Smooth muscle cell (in vitro differentiated cells): ENCODE results near the gene RASD2. TPM values are rescaled to one million over a fixed set of nuclear protein-coding genes. Genes with fewer than 3 reads are reported as not detected.

Source experiments
- DNase-seq: peaks from one replicate; lab custom pipeline; 2025; ENCODE audit not compliant: unreplicated experiment; lab: John Stamatoyannopoulos, UW
- H2AFZ ChIP-seq: fragments of 200-600 bp; sonication (generic); 2 replicates; pipeline ENCODE4 v1.6.0; 2016; ENCODE audit warnings: antibody characterized with exemption, low read depth, mild to moderate bottlenecking
- H3F3A ChIP-seq: fragments of 200-600 bp; sonication (generic); 2 replicates; pipeline ENCODE4 v1.6.0; 2017; ENCODE audit warnings: antibody characterized with exemption, low read depth
- H3K27ac ChIP-seq: fragments of 200-600 bp; sonication (generic); 2 replicates; pipeline ENCODE4 v1.5.1; 2016; ENCODE audit warnings: low read depth, mild to moderate bottlenecking
- H3K27me3 ChIP-seq: fragments of 200-600 bp; sonication (generic); 2 replicates; pipeline ENCODE4 v1.6.1; 2016; ENCODE audit warnings: low read depth, mild to moderate bottlenecking
- H3K36me3 ChIP-seq: fragments of 200-600 bp; sonication (generic); 2 replicates; pipeline ENCODE4 v1.5.1; 2016; ENCODE audit warnings: low read depth
- H3K4me1 ChIP-seq: fragments of 200-600 bp; sonication (generic); 2 replicates; pipeline ENCODE4 v1.5.1; 2016; ENCODE audit warnings: low read depth
- H3K4me2 ChIP-seq: fragments of 200-600 bp; sonication (generic); 2 replicates; pipeline ENCODE4 v1.6.0; 2016; ENCODE audit warnings: mild to moderate bottlenecking
- H3K4me3 ChIP-seq: fragments of 200-600 bp; sonication (generic); 2 replicates; pipeline ENCODE4 v1.5.1; 2016; ENCODE audit warnings: mild to moderate bottlenecking
- H3K79me2 ChIP-seq: fragments of 200-600 bp; sonication (generic); 2 replicates; pipeline ENCODE4 v1.6.0; 2016; ENCODE audit warnings: low read depth, mild to moderate bottlenecking
- H3K9ac ChIP-seq: fragments of 200-600 bp; sonication (generic); 2 replicates; pipeline ENCODE4 v1.6.0; 2016; ENCODE audit warnings: low read depth
- H3K9me3 ChIP-seq: fragments of 200-600 bp; sonication (generic); replicated peaks from 2 replicates; pipeline ENCODE4 v1.5.1; 2016; ENCODE audit warnings: low read depth
- H4K20me1 ChIP-seq: fragments of 200-600 bp; sonication (generic); 2 replicates; pipeline ENCODE4 v1.6.0; 2016; ENCODE audit warnings: low read depth
- CTCF ChIP-seq: fragments of 200-600 bp; sonication (generic); IDR thresholded peaks from 2 replicates; pipeline ENCODE4 v1.5.1; 2017; ENCODE audit warnings: borderline replicate concordance, mild to moderate bottlenecking, antibody characterized with exemption; ENCODE audit not compliant: insufficient read depth, poor library complexity, severe bottlenecking
- WGBS: methylation state at CpG from one replicate; pipeline ENCODE4 v1.1.7; 2016; ENCODE audit warnings: low lambda C conversion rate; 5-methylcytosine and 5-hydroxymethylcytosine counted together
- polyA plus RNA-seq: library from polyadenylated mRNA; unstranded; fragments of >200 nt; fragmentation: Nextera tagmentation; extraction: Ambion mirVana; gene quantifications from 2 replicates; pipeline ENCODE4 v1.2.1, GENCODE V29; 2016
- total RNA-seq: library from RNA; depleted of rRNA; stranded (reverse); fragments of >200 nt; gene quantifications from 2 replicates; pipeline ENCODE4 v1.2.3, GENCODE V29; 2014

The RASD2 gene
- total and polyA plus RNA-seq, 2 experiments from 2014 or later = 0.27 TPM; not detected in 1

GRCh38 chr22:35582861-35583670, 42.4 kb downstream of the RASD2 start:
- no peaks in the 10 kb centered on the region for H3K79me2 ChIP-seq
- no peaks in the 10 kb centered on the region for H3K36me3 ChIP-seq
- DNase-seq = peak; percentile 13
- H3K27me3 ChIP-seq = no peaks in the 10 kb centered on the region
- no peaks in the 10 kb centered on the region for H3K9me3 ChIP-seq
- 24% methylated on average over 13 of the region's 13 CpGs for WGBS
- no peaks in the 10 kb centered on the region for H3K4me1 ChIP-seq
- no peak overlapping the region for H3K9ac ChIP-seq
- TF ChIP-seq CTCF = peak; percentile 93
- H3K4me2 ChIP-seq = no peak overlapping the region
- no peak overlapping the region for H2AFZ ChIP-seq
- H3F3A ChIP-seq = no peaks in the 10 kb centered on the region
- H3K4me3 ChIP-seq = no peak overlapping the region
- H4K20me1 ChIP-seq = no peaks in the 10 kb centered on the region
- no peak overlapping the region for H3K27ac ChIP-seq

GRCh38 chr22:35586771-35587170, 46.1 kb downstream of the RASD2 start:
- H2AFZ ChIP-seq = no peak overlapping the region
- DNase-seq = no peak
- H3K9me3 ChIP-seq = no peaks in the 10 kb centered on the region
- H3K4me1 ChIP-seq = no peaks in the 10 kb centered on the region
- H3K36me3 ChIP-seq = no peaks in the 10 kb centered on the region
- no peaks in the 10 kb centered on the region for H3K27me3 ChIP-seq
- H3K9ac ChIP-seq = no peak overlapping the region
- H3K4me2 ChIP-seq = no peak overlapping the region
- H3K4me3 ChIP-seq = no peak overlapping the region
- no peak for TF ChIP-seq CTCF
- H3K79me2 ChIP-seq = no peaks in the 10 kb centered on the region
- H3K27ac ChIP-seq = no peak overlapping the region
- H3F3A ChIP-seq = peaks cover 13% of the 10 kb centered on the region
- no peaks in the 10 kb centered on the region for H4K20me1 ChIP-seq

- WGBS = 58% methylated on average over 6 of the region's 6 CpGs
- H2AFZ ChIP-seq = no peak overlapping the region
- no peaks in the 10 kb centered on the region for H3K27me3 ChIP-seq
- no peak overlapping the region for H3K9ac ChIP-seq
- no peaks in the 10 kb centered on the region for H4K20me1 ChIP-seq
- no peak overlapping the region for H3K27ac ChIP-seq
- H3K79me2 ChIP-seq = no peaks in the 10 kb centered on the region
- H3K4me3 ChIP-seq = no peak overlapping the region
- no peak overlapping the region for H3K4me2 ChIP-seq
- TF ChIP-seq CTCF = no peak
- no peaks in the 10 kb centered on the region for H3K36me3 ChIP-seq
- peaks cover 13% of the 10 kb centered on the region for H3F3A ChIP-seq
- no peaks in the 10 kb centered on the region for H3K9me3 ChIP-seq
- no peaks in the 10 kb centered on the region for H3K4me1 ChIP-seq
- DNase-seq = no peak
These were observed 46.8 kb downstream of the RASD2 start for GRCh38 chr22:35587447-35587870.

- Histone ChIP-seq H3K4me3 (no peak overlapping the region), H3K4me1 (no peaks in the 10 kb centered on the region), H3K79me2 (no peaks in the 10 kb centered on the region), H3K36me3 (no peaks in the 10 kb centered on the region), H3K9me3 (no peaks in the 10 kb centered on the region), H2AFZ (no peak overlapping the region), H3K27me3 (no peaks in the 10 kb centered on the region), H3K9ac (no peak overlapping the region), H3K4me2 (no peak overlapping the region), H4K20me1 (no peaks in the 10 kb centered on the region), H3K27ac (no peak overlapping the region), H3F3A (peaks cover 13% of the 10 kb centered on the region)
- DNase-seq = no peak
- no peak for TF ChIP-seq CTCF
- 70% methylated on average over 5 of the region's 5 CpGs for WGBS
These were observed 47.3 kb downstream of the RASD2 start for GRCh38 chr22:35587896-35588295.
